Measurements from ENCODE around the gene OCEL1.

DNA sequence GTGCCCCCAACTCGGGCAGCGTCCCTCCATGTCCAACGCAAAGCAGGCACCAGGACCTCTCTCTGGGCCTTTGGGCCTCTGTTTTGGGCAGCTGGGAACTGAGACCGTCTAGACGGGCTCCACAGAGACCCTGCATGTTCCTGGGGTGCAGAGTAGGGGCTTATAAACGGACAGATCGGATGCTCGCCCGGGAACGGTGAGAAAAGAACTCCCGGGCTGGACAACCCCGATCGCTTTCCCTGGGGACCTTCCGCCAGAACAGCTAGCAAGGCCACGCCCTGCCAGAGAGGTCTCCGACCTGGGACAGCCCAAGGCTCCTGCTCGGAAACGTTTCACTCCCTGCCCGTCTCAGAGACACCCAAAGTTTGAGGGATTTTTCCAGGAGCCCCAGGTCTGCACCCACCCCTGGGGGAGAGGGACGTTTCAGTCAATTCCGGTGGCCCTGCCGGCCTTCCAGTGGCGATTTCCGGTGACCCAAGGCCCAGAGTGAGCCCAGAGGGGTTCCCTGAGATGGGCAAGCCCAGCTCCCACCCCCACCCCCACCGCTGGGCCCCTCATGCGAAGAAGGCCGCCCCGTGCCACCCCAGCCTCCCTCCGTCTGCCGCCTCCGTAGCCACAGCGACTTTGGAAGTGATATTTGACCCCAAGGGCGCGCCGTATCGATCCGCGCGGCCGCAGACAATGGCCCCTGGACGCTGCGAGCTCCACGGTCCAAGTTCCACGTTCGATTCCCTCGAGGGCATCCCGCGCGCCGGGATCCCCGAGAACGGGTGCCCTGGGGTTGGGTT, 18.0 kb downstream of the OCEL1 start:
- TF ChIP-seq ZNF274 (IDR thresholded peaks at IDR 0.05; ENCODE audit: low read depth, low read length) (no peak), YY1 (IDR thresholded peaks at IDR 0.05; ENCODE audit: insufficient read depth, insufficient read length) (no peak), SUZ12 (IDR thresholded peaks at IDR 0.05; ENCODE audit: extremely low read depth, insufficient read depth, insufficient read length) (no peak)
